HG03558 (cell line): ENCODE results near the gene BICD2.

Source experiments
- ATAC-seq: cut with Tn5 transposase; IDR thresholded peaks from one replicate; pipeline ENCODE4 v1.9.1; 2021; ENCODE audit warnings: moderate number of reproducible peaks; ENCODE audit not compliant: unreplicated experiment; ENCODE audit errors: extremely low read depth

Gene BICD2

DNA sequence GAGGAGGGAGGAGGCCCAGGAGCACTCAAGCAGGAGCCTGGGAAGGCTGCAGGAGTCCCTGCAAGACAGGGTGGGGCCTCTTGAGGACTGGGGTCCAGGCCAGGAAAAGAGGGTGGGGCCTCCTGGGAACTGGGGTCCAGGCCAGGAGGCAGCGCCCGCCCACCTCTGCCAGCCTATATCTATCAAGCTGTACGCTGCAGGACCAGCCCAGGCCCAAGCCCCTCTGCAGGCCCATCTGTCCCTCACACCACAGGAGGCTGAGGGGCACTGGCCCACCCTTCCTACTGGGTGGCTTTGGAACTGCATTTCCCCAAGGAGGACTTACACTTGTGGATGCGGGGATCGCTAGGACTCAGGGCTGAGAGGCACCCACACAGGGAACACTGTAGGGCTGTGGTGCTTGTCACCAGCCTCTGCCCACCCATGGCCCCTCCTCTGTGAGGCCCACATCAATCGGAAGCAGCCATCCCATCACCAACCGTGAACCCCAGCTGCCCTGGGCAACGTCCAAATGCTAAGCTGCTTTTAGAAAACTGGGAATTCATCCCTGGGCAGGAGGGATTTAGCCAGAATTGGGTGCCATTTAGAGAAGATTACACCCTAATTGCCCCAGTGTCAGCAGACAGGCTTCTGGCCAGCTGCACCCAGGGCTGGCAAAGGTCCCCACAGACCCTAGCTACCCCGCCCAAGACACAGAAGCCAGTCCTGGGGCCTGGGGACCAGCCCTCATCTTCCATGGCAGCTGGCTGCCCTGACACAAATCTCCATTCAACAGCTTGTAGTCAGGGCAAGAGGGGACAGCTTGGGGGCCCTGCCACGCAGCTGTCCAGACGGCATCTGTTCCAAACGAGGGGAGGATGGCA lies 15.3 kb downstream of the BICD2 start:
- no peak for ATAC-seq

DNA sequence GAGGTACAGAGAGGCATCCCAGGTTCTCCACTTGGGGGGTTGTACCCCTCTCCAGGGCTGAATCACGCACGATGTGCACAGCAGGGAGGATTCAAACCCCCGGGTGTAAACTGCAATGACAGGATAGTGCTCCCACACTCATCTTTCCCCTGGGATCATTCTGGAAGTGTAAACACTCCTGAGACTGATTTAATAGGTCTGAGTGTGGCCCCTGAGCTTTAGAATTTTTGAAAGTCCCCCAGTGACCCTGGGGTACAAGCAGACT lies 16.5 kb downstream of the BICD2 start:
- no peak for ATAC-seq

DNA sequence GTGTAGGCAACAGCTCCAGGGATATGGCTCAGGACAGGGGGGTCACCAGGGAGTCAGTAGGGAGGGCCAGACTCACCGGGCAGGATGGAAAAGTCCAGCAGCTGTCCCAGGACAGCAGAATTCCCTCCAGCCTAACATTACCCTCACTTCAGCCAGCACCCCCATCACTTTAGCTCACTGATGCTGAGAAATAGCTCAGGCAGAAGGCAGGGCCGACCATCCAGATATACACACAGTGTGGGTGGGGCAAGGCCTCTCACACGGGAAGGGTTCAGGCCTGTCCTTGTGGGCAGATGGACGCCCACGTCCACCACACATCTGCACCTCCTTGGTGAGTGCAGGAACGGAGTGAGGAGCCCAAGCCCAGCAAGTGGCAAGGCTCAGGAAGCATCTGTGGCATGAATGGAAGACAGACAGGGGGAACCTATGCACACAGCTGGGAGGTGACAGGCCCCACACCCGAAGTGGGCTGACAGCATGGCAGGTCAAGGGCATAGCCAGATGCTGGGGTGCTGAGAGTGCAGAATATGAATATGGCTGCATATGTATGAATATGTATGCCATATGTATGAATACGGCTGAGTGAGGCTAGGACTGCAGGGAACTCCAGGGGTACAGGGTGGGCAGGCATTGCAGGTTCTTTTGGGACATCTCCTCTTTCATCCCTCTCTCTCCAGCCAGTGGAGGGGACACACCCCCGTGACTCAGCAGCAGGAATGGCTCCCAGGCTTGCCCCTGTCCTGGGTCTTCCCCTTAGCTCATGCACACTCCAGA lies 17.0 kb downstream of the BICD2 start:
- no peak for ATAC-seq

DNA sequence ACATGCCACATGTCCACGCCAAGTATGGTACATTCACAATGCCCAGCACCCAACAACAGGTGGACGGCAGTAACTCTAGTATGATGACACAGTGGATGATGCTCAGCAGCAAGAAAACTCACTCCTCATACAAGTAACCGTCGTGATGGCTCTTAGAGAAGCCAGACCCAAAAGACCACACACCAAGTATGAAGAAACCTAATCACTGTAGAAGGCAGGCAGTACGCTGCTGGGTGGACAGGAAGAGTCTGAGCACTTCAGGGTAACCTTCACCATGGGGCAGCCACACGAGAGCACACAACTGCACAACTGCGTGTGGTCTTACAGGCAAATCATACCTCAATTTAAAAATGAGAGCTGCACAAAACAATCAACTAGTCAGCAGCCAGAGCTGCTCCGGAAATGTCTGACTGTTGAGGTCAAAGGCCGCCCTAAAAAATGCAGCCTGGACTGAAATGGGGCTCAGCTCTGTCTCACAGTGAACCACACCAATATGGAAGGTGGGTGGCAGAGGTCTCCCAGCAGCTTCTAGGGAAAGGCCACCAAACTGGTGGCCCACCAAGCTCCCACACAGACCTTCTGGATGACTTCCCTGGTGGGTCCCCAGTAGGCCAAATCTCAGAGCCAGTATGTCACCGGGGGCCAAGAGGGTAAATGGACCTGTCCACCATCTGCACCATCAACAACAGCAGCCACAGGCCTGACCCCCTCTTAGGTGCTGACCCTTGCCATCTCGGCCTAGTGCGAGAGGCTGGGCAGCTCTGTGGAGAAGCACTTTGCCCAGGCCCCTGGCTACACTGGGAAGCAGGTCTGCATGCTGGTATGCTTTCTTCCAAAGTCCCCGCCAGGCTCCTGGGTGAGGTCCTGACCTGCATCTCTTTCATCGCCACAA lies 17.8 kb downstream of the BICD2 start:
- ATAC-seq: no peak

GRCh38 chr9:92745881-92746280 lies 18.8 kb downstream of the BICD2 start:
- ATAC-seq: no peak

- no peak for ATAC-seq
These were observed 19.3 kb downstream of the BICD2 start for GRCh38 chr9:92745331-92745730.

- ATAC-seq: no peak
These were observed 23.7 kb downstream of the BICD2 start for GRCh38 chr9:92740969-92741368.

DNA sequence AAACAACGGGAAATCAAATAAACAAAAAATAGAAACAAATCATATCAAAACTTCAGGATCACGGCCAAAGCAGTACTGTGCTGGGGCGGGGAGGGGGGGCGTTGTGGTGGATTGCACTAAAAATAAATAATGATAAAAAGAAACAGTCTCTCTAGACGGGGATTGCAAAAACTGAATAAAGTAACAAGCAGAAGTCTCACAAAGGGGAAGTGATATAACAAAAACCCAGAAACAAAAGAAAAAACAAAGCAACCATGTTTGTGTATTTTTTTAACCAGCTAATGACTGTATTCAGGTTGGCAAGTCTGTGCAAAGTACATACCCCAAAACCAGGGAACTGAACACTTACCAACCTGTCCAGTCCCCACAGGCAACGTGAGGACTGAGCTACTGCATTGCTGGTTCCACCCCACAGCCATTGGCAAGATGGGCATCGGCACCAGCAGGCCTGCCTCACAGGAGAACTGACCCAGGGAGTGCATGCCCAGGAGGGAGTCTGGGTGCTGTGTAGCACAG lies 24.1 kb downstream of the BICD2 start:
- ATAC-seq: no peak

DNA sequence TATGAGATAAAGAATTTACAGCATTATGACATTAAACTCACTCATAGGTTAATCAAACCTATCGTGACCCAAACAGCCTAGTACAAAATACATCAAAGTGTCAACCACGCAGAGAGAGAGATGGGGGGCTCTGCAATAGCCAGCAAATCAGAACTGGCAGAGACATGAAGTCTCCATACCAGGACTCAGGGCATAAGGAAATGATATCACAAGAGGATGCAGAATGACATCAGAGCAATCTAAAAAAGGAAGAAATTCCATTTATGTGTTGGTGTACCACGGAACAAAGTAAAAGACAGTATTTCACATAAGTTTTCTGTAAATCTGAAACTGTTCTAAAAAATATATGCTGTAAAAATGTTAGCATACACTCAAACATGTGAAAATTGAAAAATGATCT lies 24.6 kb downstream of the BICD2 start:
- no peak for ATAC-seq

DNA sequence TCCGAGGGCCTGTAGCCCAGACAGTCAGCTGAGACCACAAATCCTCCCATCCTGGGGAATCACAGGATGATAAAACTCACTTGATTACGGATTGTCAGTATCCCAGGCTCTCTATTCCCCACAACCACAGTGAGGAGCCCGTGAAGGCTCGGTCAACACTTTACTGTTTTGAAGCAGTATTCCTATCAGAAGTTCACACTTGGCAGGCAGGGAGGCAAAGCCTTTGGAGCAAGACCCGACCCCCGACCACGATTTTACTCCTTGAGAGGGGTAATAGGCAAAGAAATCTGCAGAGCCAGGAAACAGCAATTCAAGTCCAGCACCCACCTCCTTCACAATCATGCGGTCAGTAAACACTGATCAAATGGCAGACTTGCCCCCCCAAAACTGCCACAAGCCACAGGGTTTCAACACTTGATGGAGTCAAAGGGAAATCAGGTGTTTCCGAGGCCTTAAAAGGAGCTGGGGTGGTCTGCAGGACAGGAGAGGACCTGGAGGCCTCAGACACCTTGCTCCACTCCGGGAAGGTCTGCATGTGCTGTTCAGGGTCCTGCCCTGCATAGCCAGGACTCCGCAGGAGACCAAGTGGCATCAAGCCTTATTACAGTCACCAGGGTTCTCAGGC lies 25.2 kb downstream of the BICD2 start:
- no peak for ATAC-seq

- ATAC-seq: no peak
These were observed 26.0 kb downstream of the BICD2 start for GRCh38 chr9:92738661-92739081.

DNA sequence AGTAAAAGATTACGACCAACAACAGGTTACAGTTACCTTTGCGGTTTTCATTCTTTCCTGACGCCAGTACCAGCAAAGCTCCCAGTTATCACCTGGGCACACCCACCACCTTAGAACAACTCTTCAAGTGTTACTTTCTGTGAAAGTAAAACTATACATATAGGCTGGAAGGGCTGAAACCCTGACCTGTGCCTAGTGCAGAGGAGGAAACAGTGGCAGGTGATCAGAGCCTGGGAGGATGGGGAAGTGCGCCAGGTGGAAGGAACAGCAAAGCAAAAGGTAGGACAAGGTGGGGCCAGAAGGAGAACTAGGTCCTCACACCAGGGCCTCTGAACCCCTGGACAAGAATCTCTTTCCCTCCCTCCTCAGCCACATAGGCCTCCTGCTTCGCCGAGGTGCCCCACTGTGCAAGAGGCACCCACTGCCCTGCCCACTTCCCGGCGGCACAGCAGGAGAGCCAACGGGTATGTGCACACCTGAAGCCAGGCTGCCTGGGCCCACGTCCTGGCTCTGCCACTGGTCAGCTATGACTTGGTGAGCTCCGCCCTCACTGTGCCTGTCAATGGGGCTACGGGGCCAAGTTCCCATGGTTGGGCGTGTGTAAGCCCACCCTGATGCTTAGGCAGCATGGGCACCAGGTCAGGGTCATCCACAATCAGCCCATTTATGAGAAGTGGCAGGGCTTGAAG lies 26.9 kb downstream of the BICD2 start:
- ATAC-seq: no peak

- ATAC-seq: no peak
These were observed 27.4 kb downstream of the BICD2 start for GRCh38 chr9:92737216-92737606.

GRCh38 chr9:92736563-92737215 lies 27.9 kb downstream of the BICD2 start:
- ATAC-seq: no peak

DNA sequence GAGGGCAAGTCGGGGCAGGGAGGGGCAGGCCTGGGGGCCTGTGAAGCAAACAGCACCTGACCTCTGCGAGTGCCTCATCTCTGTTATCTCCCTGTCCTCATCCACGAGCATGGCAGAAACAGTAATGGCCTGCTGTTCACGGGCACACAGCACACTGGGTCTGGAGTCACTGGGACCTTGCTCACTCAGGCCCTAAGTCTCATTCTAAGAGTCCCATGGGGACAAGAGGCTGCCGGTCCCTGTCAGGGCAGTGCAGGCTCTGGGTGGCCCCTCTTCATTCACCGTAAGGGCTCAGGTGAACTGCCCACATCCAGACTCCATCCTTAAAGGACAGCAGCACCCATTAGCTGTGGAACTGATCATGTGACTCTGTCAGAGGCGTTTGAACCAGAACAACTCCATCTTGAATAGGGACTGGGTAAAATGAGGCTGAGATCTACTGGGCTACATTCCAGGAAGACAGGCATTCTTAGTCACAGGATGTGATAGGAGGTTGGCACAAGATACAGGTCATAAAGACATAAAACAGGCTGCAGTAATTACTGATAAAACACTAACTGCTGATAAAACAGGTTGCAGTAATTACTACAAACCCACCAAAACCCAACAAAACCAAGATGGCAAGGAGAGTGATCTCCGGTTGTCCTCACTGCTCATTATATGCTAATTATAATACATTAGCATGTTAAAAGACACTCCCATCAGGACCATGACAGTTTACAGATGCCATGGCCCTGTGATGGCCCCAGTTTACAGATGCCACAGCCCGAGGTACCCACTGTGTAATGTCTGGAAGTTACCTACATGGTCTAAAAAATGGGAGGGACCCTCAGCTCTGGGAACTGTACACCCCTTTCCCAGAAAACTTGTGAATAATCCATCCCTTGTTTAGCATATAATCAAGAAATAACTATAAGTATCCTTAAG lies 28.7 kb downstream of the BICD2 start:
- ATAC-seq: no peak

DNA sequence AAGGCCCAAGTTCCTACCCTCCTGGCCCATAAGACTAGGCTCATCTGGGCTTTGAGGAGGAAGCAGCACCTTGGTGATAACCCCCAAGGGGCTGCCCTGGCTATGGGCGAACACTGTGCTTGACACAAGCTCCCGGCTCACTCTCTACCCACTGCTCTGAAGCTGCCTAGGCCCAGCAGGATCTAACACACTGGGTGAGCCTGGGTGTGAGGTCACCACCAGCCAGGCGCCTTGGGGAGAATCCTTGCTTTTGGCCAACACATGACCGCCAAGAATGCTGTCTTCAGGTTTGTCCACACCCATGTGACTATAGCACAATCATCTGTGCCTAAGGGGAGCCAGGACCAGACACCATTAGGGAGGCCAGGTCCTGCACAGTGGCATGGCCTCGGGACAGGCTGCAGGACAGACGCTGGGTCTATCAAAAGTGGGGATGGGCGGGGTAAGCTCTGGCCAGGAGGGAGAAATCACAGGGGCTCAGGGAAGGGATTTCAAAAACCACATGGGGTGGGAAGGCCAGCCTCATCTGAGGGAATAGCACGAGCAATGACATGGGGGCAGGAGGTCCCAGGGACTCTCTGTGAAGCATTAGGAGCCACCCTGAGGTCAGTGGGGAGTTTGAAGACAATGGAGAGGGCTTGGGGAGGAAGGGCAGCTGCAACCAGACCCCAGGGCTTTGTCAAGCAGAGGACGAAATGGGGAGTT lies 29.6 kb downstream of the BICD2 start:
- no peak for ATAC-seq

DNA sequence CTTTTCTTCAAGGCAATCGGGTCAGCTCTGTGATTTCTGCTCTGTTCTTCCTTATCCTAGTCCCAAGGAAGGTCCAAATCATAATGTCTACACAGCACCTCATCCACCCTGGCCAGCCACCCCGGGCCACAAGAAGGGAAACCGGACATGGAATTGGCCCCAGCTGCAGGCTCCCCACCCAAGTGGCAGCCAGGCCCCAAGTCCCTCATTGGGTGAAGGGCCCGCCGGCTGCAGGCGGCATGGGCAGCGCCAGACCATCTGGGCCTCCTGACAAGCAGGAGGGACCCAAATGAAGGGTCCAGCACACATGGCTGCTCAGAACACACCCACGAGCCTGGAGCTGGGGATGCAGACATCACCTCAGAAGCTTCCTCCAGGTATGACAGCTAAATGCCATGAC lies 33.7 kb downstream of the BICD2 start:
- no peak for ATAC-seq
